CD4-positive, alpha-beta T cell treated with Interleukin-6 at 100 ng/mL for 8 hours (primary cell): ENCODE results near the gene PRKCE.
"Not testable (repeated sequence)": the region's sequence is repeated elsewhere in the genome, so short reads cannot be mapped to it uniquely, and the experiment has no call there.

Experiments
- DNase-seq: peaks from one replicate; pipeline ENCODE4 v3.0.0-alpha.2; 2020; ENCODE audit warnings: mixed read lengths, low spot score

Gene PRKCE

GRCh38 chr2:45862843-45863242 lies 211.4 kb downstream of the PRKCE start:
- no peak for DNase-seq

GRCh38 chr2:45864121-45864520 lies 212.6 kb downstream of the PRKCE start:
- DNase-seq: no peak

GRCh38 chr2:45867349-45867748 lies 215.9 kb downstream of the PRKCE start:
- DNase-seq: no peak

GRCh38 chr2:45867800-45868199 lies 216.3 kb downstream of the PRKCE start:
- DNase-seq: no peak

GRCh38 chr2:45869165-45869501 lies 217.7 kb downstream of the PRKCE start:
- DNase-seq: no peak

GRCh38 chr2:45871025-45871424 lies 219.6 kb downstream of the PRKCE start:
- no peak for DNase-seq

- no peak for DNase-seq
Measured at GRCh38 chr2:45871541-45871940, 220.1 kb downstream of the PRKCE start.

- DNase-seq: no peak
Measured at GRCh38 chr2:45872211-45872610, 220.7 kb downstream of the PRKCE start.

- DNase-seq: no peak
Measured at GRCh38 chr2:45874344-45874743, 222.9 kb downstream of the PRKCE start.

GRCh38 chr2:45876611-45877010 lies 225.1 kb downstream of the PRKCE start:
- DNase-seq: no peak

- no peak for DNase-seq
Measured at GRCh38 chr2:45879406-45879805, 227.9 kb downstream of the PRKCE start.

GRCh38 chr2:45879936-45880335 lies 228.5 kb downstream of the PRKCE start:
- no peak for DNase-seq

- no peak for DNase-seq
Measured at GRCh38 chr2:45881970-45882581, 230.6 kb downstream of the PRKCE start.

GRCh38 chr2:45882707-45883602 lies 231.5 kb downstream of the PRKCE start:
- DNase-seq: no peak

- no peak for DNase-seq
Measured at GRCh38 chr2:45883603-45884000, 232.1 kb downstream of the PRKCE start.

GRCh38 chr2:45884126-45884525 lies 232.7 kb downstream of the PRKCE start:
- DNase-seq: no peak

GRCh38 chr2:45885171-45885621 lies 233.7 kb downstream of the PRKCE start:
- no peak for DNase-seq

- no peak for DNase-seq
Measured at GRCh38 chr2:45886171-45886663, 234.7 kb downstream of the PRKCE start.

- DNase-seq: no peak
Measured at GRCh38 chr2:45888167-45888566, 236.7 kb downstream of the PRKCE start.

- no peak for DNase-seq
Measured at GRCh38 chr2:45888641-45889040, 237.2 kb downstream of the PRKCE start.

- peak; percentile 19 for DNase-seq
Measured at GRCh38 chr2:45889053-45889452, 237.6 kb downstream of the PRKCE start.

- DNase-seq: no peak
Measured at GRCh38 chr2:45889620-45890370, 238.3 kb downstream of the PRKCE start.

GRCh38 chr2:45890371-45890646 lies 238.8 kb downstream of the PRKCE start:
- not testable (repeated sequence) for DNase-seq
